PFSK-1 (cell line): ENCODE results near the gene GAD1.

Experiments
- POLR2AphosphoS5 ChIP-seq: IDR thresholded peaks from 2 replicates; pipeline ENCODE4 v1.6.1; 2012; ENCODE audit warnings: low read depth, mild to moderate bottlenecking, control low read depth, low read length, moderate library complexity
- REST ChIP-seq, 2 experiments: IDR thresholded peaks; 2 replicates each; pipeline versions ENCODE4 v1.6.1 to v1.8.0; 2011 to 2012; ENCODE audit warnings: low read depth in 2 of 2, low read length in 2 of 2, control low read depth in 1 of 2, inconsistent platforms in 1 of 2, mild to moderate bottlenecking in 1 of 2, moderate library complexity in 1 of 2; ENCODE audit not compliant: insufficient read depth in 1 of 2
- TAF1 ChIP-seq: IDR thresholded peaks from 2 replicates; pipeline ENCODE4 v1.6.1; 2012; ENCODE audit warnings: low read length, control low read depth, borderline replicate concordance; ENCODE audit not compliant: insufficient read depth

GRCh38 chr2:170836027-170836426 lies 19.3 kb downstream of the GAD1 start:
- TF ChIP-seq TAF1 = no peak
- no peak for TF ChIP-seq POLR2AphosphoS5
- no peak for TF ChIP-seq REST (IDR thresholded peaks at IDR 0.05; ENCODE audit: insufficient read depth in 1 of 2, low read depth in 2 of 2, low read length in 2 of 2)
